Caco-2 (cell line): Measurements from ENCODE around the gene PLPP4. TPM values are rescaled to one million over a fixed set of nuclear protein-coding genes. Genes with fewer than 3 reads are reported as not detected.

ENCODE experiments used
- BruUV-seq: library from RNA; stranded (reverse); fragments of 400-500 nt; replicated peaks from 2 replicates; lab custom pipeline; 2021; lab: Mats Ljungman, UMichigan
- CTCF ChIA-PET: fragments of 300-600 bp; sonication (Branson Sonifier 250); formaldehyde crosslinking; loops from one replicate; lab custom pipeline; 2022; ENCODE audit warnings: antibody characterized with exemption; lab: Charles Lee
- POLR2A ChIA-PET: fragments of 300-600 bp; sonication (Branson Sonifier 250); formaldehyde crosslinking; loops from one replicate; lab custom pipeline; 2022; ENCODE audit warnings: antibody characterized with exemption; lab: Charles Lee
- DNase-seq, 2 experiments: peaks; one replicate each; pipeline versions ENCODE4 v3.0.0 to v3.0.0-alpha.2; 2020 to 2022
- H3K27me3 ChIP-seq: replicated peaks from 2 replicates; pipeline ENCODE4 v1.6.0; 2011; ENCODE audit warnings: low read length; ENCODE audit not compliant: control insufficient read depth, insufficient read depth
- H3K36me3 ChIP-seq: 2 replicates; pipeline ENCODE4 v1.5.1; 2011; ENCODE audit warnings: low read length; ENCODE audit not compliant: control insufficient read depth, insufficient read depth
- H3K4me1 ChIP-seq: fragments of 250-450 bp; sonication (Bioruptor Pico); 2 replicates; pipeline ENCODE4 v1.5.1; 2020; ENCODE audit warnings: mild to moderate bottlenecking
- H3K4me3 ChIP-seq: 2 replicates; pipeline ENCODE4 v1.5.1; 2011; ENCODE audit warnings: low read depth, mild to moderate bottlenecking, control low read depth, low read length
- H3K9me3 ChIP-seq: fragments of 250-450 bp; sonication (Bioruptor Pico); 2 replicates; pipeline ENCODE4 v1.5.1; 2020; ENCODE audit warnings: mild to moderate bottlenecking, moderate library complexity
- H3K27ac Mint-ChIP-seq: one replicate; pipeline ENCODE4 v1.8.0; 2022; ENCODE audit warnings: mixed read lengths; ENCODE audit not compliant: unreplicated experiment
- H3K27me3 Mint-ChIP-seq: one replicate; pipeline ENCODE4 v1.8.0; 2022; ENCODE audit warnings: mixed read lengths; ENCODE audit not compliant: insufficient read depth, unreplicated experiment
- H3K36me3 Mint-ChIP-seq: one replicate; pipeline ENCODE4 v1.8.0; 2022; ENCODE audit warnings: mild to moderate bottlenecking, mixed read lengths; ENCODE audit not compliant: insufficient read depth, unreplicated experiment
- H3K4me1 Mint-ChIP-seq: one replicate; pipeline ENCODE4 v1.8.0; 2022; ENCODE audit warnings: low read depth, mixed read lengths; ENCODE audit not compliant: unreplicated experiment
- H3K4me3 Mint-ChIP-seq: one replicate; pipeline ENCODE4 v1.8.0; 2022; ENCODE audit warnings: mild to moderate bottlenecking, moderate library complexity, mixed read lengths; ENCODE audit not compliant: unreplicated experiment
- H3K9me3 Mint-ChIP-seq: one replicate; pipeline ENCODE4 v1.8.0; 2022; ENCODE audit warnings: mixed read lengths; ENCODE audit not compliant: unreplicated experiment
- CTCF ChIP-seq, 2 experiments: fragments of 200-600 bp in 1 of 2; IDR thresholded peaks; 1 replicate in 1 of 2; 2 replicates in 1 of 2; pipeline versions ENCODE4 v1.5.1 to v1.8.0; 2011 to 2022; ENCODE audit warnings: antibody characterized with exemption in 1 of 2, control low read depth in 1 of 2, inconsistent platforms in 1 of 2, low read depth in 1 of 2, low read length in 1 of 2, mild to moderate bottlenecking in 1 of 2, moderate library complexity in 1 of 2; ENCODE audit not compliant: insufficient read depth in 1 of 2, severe bottlenecking in 1 of 2, unreplicated experiment in 1 of 2
- intact Hi-C: fragments of 100-400 bp; cut with micrococcal nuclease; formaldehyde crosslinking; loops from one replicate; pipeline ENCODE4 v1.10.0; 2022; ENCODE audit not compliant: unreplicated experiment
- total RNA-seq: library from RNA; stranded (reverse); gene quantifications from 2 replicates; pipeline ENCODE4 v1.2.3, GENCODE V29; 2022

PLPP4 gene
- total RNA-seq, 1 experiment from 2014 or later = 0.61 TPM

GRCh38 chr10:120460776-120461175 lies 3.7 kb downstream of the PLPP4 start:
- Histone ChIP-seq H3K36me3 (no peaks in the 10 kb centered on the region), H3K4me3 (no peak overlapping the region), H3K4me1 (no peaks in the 10 kb centered on the region), H3K9me3 (no peaks in the 10 kb centered on the region), H3K27me3 (no peaks in the 10 kb centered on the region; the same call in 1 of the 2 replicates)
- ChIA-PET POLR2A (no interaction called here), CTCF (no interaction called here)
- Mint-ChIP-seq H3K27me3 (peaks cover 14% of the 10 kb centered on the region), H3K4me3 (no peak overlapping the region), H3K4me1 (no peaks in the 10 kb centered on the region), H3K36me3 (no peaks in the 10 kb centered on the region), H3K9me3 (no peaks in the 10 kb centered on the region), H3K27ac (no peak overlapping the region)
- no peak for DNase-seq
- intact Hi-C loops = no loop called here
- BruUV-seq = no TSS peak
- no peak for TF ChIP-seq CTCF (IDR thresholded peaks at IDR 0.05; ENCODE audit: insufficient read depth in 1 of 2, low read depth in 1 of 2, low read length in 1 of 2, severe bottlenecking in 1 of 2, unreplicated experiment in 1 of 2)

- no peak for DNase-seq
- Mint-ChIP-seq H3K4me3 (no peak overlapping the region), H3K27me3 (peaks cover 16% of the 10 kb centered on the region), H3K36me3 (no peaks in the 10 kb centered on the region), H3K4me1 (no peaks in the 10 kb centered on the region), H3K27ac (no peak overlapping the region), H3K9me3 (no peaks in the 10 kb centered on the region)
- no peaks in the 10 kb centered on the region for H3K9me3 ChIP-seq
- H3K36me3 ChIP-seq = no peaks in the 10 kb centered on the region
- no peaks in the 10 kb centered on the region for H3K4me1 ChIP-seq
- ChIA-PET CTCF (no interaction called here), POLR2A (no interaction called here)
- no TSS peak for BruUV-seq
- H3K4me3 ChIP-seq = no peak overlapping the region
- H3K27me3 ChIP-seq = no peaks in the 10 kb centered on the region; the same call in 1 of the 2 replicates
- no peak for TF ChIP-seq CTCF (IDR thresholded peaks at IDR 0.05; ENCODE audit: insufficient read depth in 1 of 2, low read depth in 1 of 2, low read length in 1 of 2, severe bottlenecking in 1 of 2, unreplicated experiment in 1 of 2)
- intact Hi-C loops = no loop called here
Observed at GRCh38 chr10:120462018-120462682, 5.1 kb downstream of the PLPP4 start.

GRCh38 chr10:120465138-120465537 lies 8.1 kb downstream of the PLPP4 start:
- Mint-ChIP-seq H3K4me3 (no peak overlapping the region), H3K27me3 (peaks cover 7% of the 10 kb centered on the region), H3K27ac (no peak overlapping the region), H3K9me3 (no peaks in the 10 kb centered on the region), H3K4me1 (no peaks in the 10 kb centered on the region), H3K36me3 (no peaks in the 10 kb centered on the region)
- no peak for DNase-seq
- H3K36me3 ChIP-seq = no peaks in the 10 kb centered on the region
- ChIA-PET CTCF (no interaction called here), POLR2A (no interaction called here)
- intact Hi-C loops = no loop called here
- H3K4me1 ChIP-seq = no peaks in the 10 kb centered on the region
- H3K9me3 ChIP-seq = no peaks in the 10 kb centered on the region
- H3K27me3 ChIP-seq = no peaks in the 10 kb centered on the region; the same call in 1 of the 2 replicates
- no TSS peak for BruUV-seq
- no peak overlapping the region for H3K4me3 ChIP-seq
- no peak for TF ChIP-seq CTCF (IDR thresholded peaks at IDR 0.05; ENCODE audit: insufficient read depth in 1 of 2, low read depth in 1 of 2, low read length in 1 of 2, severe bottlenecking in 1 of 2, unreplicated experiment in 1 of 2)
